Measurements from ENCODE around the gene DIP2C.

DNA sequence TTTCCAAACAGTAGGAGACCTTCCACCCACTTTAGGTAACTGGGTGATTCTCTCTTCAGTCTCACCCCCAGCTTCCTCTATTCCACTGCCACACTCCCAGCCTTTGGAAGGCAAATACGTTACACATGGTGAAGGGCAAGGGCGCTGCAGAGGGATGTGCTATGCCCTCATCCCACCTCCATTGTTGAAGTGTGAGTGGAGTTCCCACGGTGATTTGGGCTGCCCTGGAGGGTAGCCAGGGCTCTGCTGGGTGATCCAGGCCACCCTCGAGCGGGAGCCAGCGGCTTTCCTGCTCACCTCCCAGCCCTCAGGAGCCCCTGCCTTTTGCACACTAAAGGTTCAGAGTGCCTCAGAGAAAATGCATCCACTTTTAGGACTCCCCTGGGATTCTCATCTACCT, 373.1 kb downstream of the DIP2C start:
- TF ChIP-seq, protein P1, sequence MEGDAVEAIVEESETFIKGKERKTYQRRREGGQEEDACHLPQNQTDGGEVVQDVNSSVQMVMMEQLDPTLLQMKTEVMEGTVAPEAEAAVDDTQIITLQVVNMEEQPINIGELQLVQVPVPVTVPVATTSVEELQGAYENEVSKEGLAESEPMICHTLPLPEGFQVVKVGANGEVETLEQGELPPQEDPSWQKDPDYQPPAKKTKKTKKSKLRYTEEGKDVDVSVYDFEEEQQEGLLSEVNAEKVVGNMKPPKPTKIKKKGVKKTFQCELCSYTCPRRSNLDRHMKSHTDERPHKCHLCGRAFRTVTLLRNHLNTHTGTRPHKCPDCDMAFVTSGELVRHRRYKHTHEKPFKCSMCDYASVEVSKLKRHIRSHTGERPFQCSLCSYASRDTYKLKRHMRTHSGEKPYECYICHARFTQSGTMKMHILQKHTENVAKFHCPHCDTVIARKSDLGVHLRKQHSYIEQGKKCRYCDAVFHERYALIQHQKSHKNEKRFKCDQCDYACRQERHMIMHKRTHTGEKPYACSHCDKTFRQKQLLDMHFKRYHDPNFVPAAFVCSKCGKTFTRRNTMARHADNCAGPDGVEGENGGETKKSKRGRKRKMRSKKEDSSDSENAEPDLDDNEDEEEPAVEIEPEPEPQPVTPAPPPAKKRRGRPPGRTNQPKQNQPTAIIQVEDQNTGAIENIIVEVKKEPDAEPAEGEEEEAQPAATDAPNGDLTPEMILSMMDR (IDR thresholded peaks at IDR 0.05), result no peak
- no peak for TF ChIP-seq POLR2A (IDR thresholded peaks at IDR 0.05)
- no peak for TF ChIP-seq POLR2AphosphoS5 (IDR thresholded peaks at IDR 0.05)

All from prostate gland (tissue), 2 donors.